ENCODE results near the gene SEPTIN3.

- TF ChIP-seq, protein P1, sequence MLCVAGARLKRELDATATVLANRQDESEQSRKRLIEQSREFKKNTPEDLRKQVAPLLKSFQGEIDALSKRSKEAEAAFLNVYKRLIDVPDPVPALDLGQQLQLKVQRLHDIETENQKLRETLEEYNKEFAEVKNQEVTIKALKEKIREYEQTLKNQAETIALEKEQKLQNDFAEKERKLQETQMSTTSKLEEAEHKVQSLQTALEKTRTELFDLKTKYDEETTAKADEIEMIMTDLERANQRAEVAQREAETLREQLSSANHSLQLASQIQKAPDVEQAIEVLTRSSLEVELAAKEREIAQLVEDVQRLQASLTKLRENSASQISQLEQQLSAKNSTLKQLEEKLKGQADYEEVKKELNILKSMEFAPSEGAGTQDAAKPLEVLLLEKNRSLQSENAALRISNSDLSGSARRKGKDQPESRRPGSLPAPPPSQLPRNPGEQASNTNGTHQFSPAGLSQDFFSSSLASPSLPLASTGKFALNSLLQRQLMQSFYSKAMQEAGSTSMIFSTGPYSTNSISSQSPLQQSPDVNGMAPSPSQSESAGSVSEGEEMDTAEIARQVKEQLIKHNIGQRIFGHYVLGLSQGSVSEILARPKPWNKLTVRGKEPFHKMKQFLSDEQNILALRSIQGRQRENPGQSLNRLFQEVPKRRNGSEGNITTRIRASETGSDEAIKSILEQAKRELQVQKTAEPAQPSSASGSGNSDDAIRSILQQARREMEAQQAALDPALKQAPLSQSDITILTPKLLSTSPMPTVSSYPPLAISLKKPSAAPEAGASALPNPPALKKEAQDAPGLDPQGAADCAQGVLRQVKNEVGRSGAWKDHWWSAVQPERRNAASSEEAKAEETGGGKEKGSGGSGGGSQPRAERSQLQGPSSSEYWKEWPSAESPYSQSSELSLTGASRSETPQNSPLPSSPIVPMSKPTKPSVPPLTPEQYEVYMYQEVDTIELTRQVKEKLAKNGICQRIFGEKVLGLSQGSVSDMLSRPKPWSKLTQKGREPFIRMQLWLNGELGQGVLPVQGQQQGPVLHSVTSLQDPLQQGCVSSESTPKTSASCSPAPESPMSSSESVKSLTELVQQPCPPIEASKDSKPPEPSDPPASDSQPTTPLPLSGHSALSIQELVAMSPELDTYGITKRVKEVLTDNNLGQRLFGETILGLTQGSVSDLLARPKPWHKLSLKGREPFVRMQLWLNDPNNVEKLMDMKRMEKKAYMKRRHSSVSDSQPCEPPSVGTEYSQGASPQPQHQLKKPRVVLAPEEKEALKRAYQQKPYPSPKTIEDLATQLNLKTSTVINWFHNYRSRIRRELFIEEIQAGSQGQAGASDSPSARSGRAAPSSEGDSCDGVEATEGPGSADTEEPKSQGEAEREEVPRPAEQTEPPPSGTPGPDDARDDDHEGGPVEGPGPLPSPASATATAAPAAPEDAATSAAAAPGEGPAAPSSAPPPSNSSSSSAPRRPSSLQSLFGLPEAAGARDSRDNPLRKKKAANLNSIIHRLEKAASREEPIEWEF (IDR thresholded peaks at IDR 0.05; ENCODE audit: insufficient replicate concordance, low read depth, low read length) = peak; percentile 97
- TF ChIP-seq, protein P2, sequence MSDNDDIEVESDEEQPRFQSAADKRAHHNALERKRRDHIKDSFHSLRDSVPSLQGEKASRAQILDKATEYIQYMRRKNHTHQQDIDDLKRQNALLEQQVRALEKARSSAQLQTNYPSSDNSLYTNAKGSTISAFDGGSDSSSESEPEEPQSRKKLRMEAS (IDR thresholded peaks at IDR 0.05; ENCODE audit: low read depth, low read length) = peak; percentile 87; the same call in 1 of the 2 replicates
- TF ChIP-seq POLR2AphosphoS5 (IDR thresholded peaks at IDR 0.05; ENCODE audit: low read length) (no peak), USF2 (IDR thresholded peaks at IDR 0.05; ENCODE audit: borderline replicate concordance, low read depth, low read length) (peak; percentile 36; the same call in 1 of the 2 replicates), ZNF274 (IDR thresholded peaks at IDR 0.05; ENCODE audit: insufficient read depth, insufficient read length) (no peak), NBN (IDR thresholded peaks at IDR 0.05) (peak; percentile 81)
These were observed 37.5 kb upstream of the SEPTIN3 start for GRCh38 chr22:41931701-41932269.

All from GM12878 (cell line).